Hepatocyte (in vitro differentiated cells): ENCODE measurements around the gene STKLD1. TPM values are rescaled to one million over a fixed set of nuclear protein-coding genes. Genes with fewer than 3 reads are reported as not detected.

Source experiments
- DNase-seq: peaks from one replicate; pipeline ENCODE4 v3.0.0-alpha.2; 2016; ENCODE audit warnings: low spot score
- H2AFZ ChIP-seq: fragments of 200-600 bp; sonication (generic); 2 replicates; pipeline ENCODE4 v1.6.0; 2016; ENCODE audit warnings: antibody characterized with exemption, mild to moderate bottlenecking
- H3K27ac ChIP-seq: fragments of 200-600 bp; sonication (generic); 2 replicates; pipeline ENCODE4 v1.5.1; 2016; ENCODE audit warnings: mild to moderate bottlenecking
- H3K27me3 ChIP-seq: fragments of 200-600 bp; sonication (generic); 2 replicates; pipeline ENCODE4 v1.6.1; 2016
- H3K36me3 ChIP-seq: fragments of 200-600 bp; sonication (generic); replicated peaks from 2 replicates; pipeline ENCODE4 v1.5.1; 2016; ENCODE audit warnings: low read depth; ENCODE audit not compliant: insufficient read depth
- H3K4me1 ChIP-seq: fragments of 200-600 bp; sonication (generic); 2 replicates; pipeline ENCODE4 v1.5.1; 2016; ENCODE audit warnings: mild to moderate bottlenecking, moderate library complexity; ENCODE audit not compliant: insufficient read depth
- H3K4me2 ChIP-seq: fragments of 200-600 bp; sonication (generic); 2 replicates; pipeline ENCODE4 v1.6.0; 2016
- H3K4me3 ChIP-seq: fragments of 200-600 bp; sonication (generic); 2 replicates; pipeline ENCODE4 v1.5.1; 2016; ENCODE audit warnings: mild to moderate bottlenecking
- H3K79me2 ChIP-seq: fragments of 200-600 bp; sonication (generic); 2 replicates; pipeline ENCODE4 v1.6.0; 2017; ENCODE audit warnings: mild to moderate bottlenecking
- H3K9me2 ChIP-seq: fragments of 200-600 bp; sonication (generic); replicated peaks from 2 replicates; pipeline ENCODE4 v1.6.0; 2017; ENCODE audit warnings: mild to moderate bottlenecking; ENCODE audit not compliant: insufficient read depth
- H3K9me3 ChIP-seq: fragments of 200-600 bp; sonication (generic); 2 replicates; pipeline ENCODE4 v1.5.1; 2016; ENCODE audit warnings: low read depth, mild to moderate bottlenecking
- H4K20me1 ChIP-seq: fragments of 200-600 bp; sonication (generic); 2 replicates; pipeline ENCODE4 v1.6.0; 2016; ENCODE audit warnings: mild to moderate bottlenecking; ENCODE audit not compliant: insufficient read depth, poor library complexity, severe bottlenecking
- EZH2 ChIP-seq: fragments of 200-600 bp; sonication (generic); IDR thresholded peaks from 2 replicates; pipeline ENCODE4 v1.6.1; 2016; ENCODE audit warnings: antibody characterized with exemption, mild to moderate bottlenecking, borderline replicate concordance
- EZH2phosphoT487 ChIP-seq: fragments of 200-600 bp; sonication (generic); IDR thresholded peaks from one replicate; pipeline ENCODE4 v1.6.1; 2018; ENCODE audit warnings: antibody characterized with exemption, mild to moderate bottlenecking, low read depth, moderate library complexity; ENCODE audit not compliant: unreplicated experiment, severe bottlenecking
- WGBS: methylation state at CpG from one replicate; pipeline ENCODE4 v1.1.6; 2016; ENCODE audit warnings: low lambda C conversion rate; ENCODE audit errors: missing lambda C conversion rate; 5-methylcytosine and 5-hydroxymethylcytosine counted together
- polyA plus RNA-seq: library from polyadenylated mRNA; unstranded; fragments of >200 nt; fragmentation: Nextera tagmentation; extraction: Ambion mirVana; gene quantifications from 2 replicates; pipeline ENCODE4 v1.2.1, GENCODE V29; 2016
- total RNA-seq: library from RNA; depleted of rRNA; stranded (reverse); fragments of >200 nt; gene quantifications from 2 replicates; pipeline ENCODE4 v1.2.3, GENCODE V29; 2014
- TF ChIP-seq, protein P1 (sequence below): fragments of 200-600 bp; sonication (generic); IDR thresholded peaks from 2 replicates; pipeline ENCODE4 v1.5.1; 2016; ENCODE audit warnings: antibody characterized with exemption, mild to moderate bottlenecking; ENCODE audit not compliant: poor library complexity

STKLD1 gene
- total and polyA plus RNA-seq, 2 experiments from 2014 or later, result 0.10 to 2.5 TPM

DNA sequence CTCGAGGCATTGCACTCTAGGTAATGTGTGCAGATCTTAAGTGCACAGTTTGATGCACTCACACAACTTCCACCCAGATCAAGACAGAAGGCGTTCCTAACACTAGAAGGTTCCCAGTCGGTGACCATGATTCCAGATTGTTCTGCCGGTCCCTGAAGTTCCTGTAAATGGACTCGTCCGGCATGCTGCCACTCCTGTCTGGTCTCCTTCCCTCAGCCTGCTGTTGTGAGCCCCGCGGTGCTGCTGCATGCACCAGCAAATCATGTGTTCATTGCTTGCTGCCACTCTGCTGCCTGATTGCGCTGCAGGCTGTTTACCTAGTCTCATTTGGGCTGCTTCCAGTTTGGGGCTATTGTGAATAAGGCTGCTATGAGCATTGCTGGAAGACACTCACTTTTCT lies 11.5 kb downstream of the STKLD1 start:
- no peaks in the 10 kb centered on the region for H3K9me2 ChIP-seq
- no peaks in the 10 kb centered on the region for H3K36me3 ChIP-seq
- WGBS, result 80% methylated on average over 9 of the region's 9 CpGs
- H3K4me3 ChIP-seq, result no peak overlapping the region
- H3K4me1 ChIP-seq, result no peaks in the 10 kb centered on the region
- H3K79me2 ChIP-seq, result no peaks in the 10 kb centered on the region
- no peak overlapping the region for H3K27ac ChIP-seq
- H2AFZ ChIP-seq, result no peak overlapping the region
- no peaks in the 10 kb centered on the region for H3K9me3 ChIP-seq
- no peaks in the 10 kb centered on the region for H3K27me3 ChIP-seq
- no peaks in the 10 kb centered on the region for H4K20me1 ChIP-seq
- no peak for DNase-seq
- H3K4me2 ChIP-seq, result no peak overlapping the region
- no peak for TF ChIP-seq EZH2
- TF ChIP-seq EZH2phosphoT487, result no peak
- TF ChIP-seq, protein P1, sequence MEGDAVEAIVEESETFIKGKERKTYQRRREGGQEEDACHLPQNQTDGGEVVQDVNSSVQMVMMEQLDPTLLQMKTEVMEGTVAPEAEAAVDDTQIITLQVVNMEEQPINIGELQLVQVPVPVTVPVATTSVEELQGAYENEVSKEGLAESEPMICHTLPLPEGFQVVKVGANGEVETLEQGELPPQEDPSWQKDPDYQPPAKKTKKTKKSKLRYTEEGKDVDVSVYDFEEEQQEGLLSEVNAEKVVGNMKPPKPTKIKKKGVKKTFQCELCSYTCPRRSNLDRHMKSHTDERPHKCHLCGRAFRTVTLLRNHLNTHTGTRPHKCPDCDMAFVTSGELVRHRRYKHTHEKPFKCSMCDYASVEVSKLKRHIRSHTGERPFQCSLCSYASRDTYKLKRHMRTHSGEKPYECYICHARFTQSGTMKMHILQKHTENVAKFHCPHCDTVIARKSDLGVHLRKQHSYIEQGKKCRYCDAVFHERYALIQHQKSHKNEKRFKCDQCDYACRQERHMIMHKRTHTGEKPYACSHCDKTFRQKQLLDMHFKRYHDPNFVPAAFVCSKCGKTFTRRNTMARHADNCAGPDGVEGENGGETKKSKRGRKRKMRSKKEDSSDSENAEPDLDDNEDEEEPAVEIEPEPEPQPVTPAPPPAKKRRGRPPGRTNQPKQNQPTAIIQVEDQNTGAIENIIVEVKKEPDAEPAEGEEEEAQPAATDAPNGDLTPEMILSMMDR, result no peak

DNA sequence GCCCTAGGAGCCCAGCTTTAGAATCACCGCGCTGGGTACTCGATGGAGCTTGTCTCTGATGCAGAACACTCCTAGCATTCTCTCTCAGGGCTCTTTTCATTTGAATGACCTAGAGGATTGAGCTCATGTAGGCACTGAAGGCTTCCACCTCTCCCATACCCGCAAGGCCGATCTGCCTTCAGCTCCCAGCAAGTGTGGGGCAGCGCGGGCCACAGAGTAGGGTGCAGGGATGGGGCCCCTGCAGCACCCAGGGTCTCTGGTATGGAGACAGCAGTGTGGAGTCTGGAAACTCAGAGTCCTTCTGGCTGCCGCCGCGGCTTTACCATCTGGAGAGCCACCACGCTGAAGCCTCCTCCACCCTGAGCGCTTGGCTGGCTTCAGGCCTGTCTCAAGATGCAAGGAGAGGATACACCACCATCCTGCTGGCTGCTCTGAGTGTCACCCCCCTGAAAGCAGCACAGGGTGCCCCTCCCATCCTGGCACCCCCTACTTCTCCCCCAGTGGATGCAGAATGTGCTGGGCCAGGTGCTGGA lies 12.9 kb downstream of the STKLD1 start:
- no peaks in the 10 kb centered on the region for H4K20me1 ChIP-seq
- no peak for TF ChIP-seq EZH2phosphoT487
- TF ChIP-seq EZH2, result no peak
- TF ChIP-seq, protein P1, result no peak
- H3K9me2 ChIP-seq, result no peaks in the 10 kb centered on the region
- H3K9me3 ChIP-seq, result no peaks in the 10 kb centered on the region
- no peak overlapping the region for H3K4me2 ChIP-seq
- no peaks in the 10 kb centered on the region for H3K27me3 ChIP-seq
- WGBS, result 96% methylated on average over 12 of the region's 12 CpGs
- no peaks in the 10 kb centered on the region for H3K4me1 ChIP-seq
- no peak overlapping the region for H3K27ac ChIP-seq
- H3K36me3 ChIP-seq, result no peaks in the 10 kb centered on the region
- H3K79me2 ChIP-seq, result no peaks in the 10 kb centered on the region
- no peak overlapping the region for H3K4me3 ChIP-seq
- H2AFZ ChIP-seq, result no peak overlapping the region
- no peak for DNase-seq

DNA sequence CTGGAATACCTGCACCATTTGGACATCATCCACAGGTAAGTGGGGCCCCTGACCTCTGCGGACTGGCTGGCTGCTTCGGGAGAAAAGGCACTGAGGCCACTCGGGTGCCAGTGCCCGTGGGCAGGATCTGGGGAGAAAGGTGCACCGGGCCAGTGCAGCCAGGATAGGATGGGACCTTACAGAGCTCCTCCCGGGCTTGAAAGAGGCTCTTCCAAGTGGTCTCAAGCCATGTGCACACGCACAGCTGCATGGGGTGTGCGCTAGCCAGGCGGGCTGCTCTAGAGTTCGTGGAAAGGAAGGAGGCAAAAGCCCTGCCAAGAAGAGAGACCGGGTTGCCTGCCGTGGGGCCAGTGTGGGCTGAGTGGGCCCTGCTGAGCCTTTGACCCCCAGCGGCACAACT lies 13.4 kb downstream of the STKLD1 start:
- WGBS, result 92% methylated on average over 13 of the region's 13 CpGs
- H3K27ac ChIP-seq, result no peak overlapping the region
- no peak for DNase-seq

More for the DNA sequence above, 13.4 kb downstream of the STKLD1 start:
- Histone ChIP-seq H4K20me1 (no peaks in the 10 kb centered on the region), H3K9me2 (no peaks in the 10 kb centered on the region), H3K4me3 (no peak overlapping the region), H3K27me3 (no peaks in the 10 kb centered on the region), H3K9me3 (no peaks in the 10 kb centered on the region), H3K36me3 (no peaks in the 10 kb centered on the region), H2AFZ (no peak overlapping the region), H3K79me2 (no peaks in the 10 kb centered on the region), H3K4me2 (no peak overlapping the region), H3K4me1 (peaks cover 2% of the 10 kb centered on the region)
- TF ChIP-seq EZH2phosphoT487 (no peak), EZH2 (no peak)
- TF ChIP-seq, protein P1, result no peak
